HG03175 (cell line): ENCODE data around the gene BTG2.

Source experiments
- ATAC-seq: cut with Tn5 transposase; IDR thresholded peaks from one replicate; pipeline ENCODE4 v1.9.1; 2021; ENCODE audit warnings: mild to moderate bottlenecking, moderate library complexity; ENCODE audit not compliant: unreplicated experiment

Gene BTG2

DNA sequence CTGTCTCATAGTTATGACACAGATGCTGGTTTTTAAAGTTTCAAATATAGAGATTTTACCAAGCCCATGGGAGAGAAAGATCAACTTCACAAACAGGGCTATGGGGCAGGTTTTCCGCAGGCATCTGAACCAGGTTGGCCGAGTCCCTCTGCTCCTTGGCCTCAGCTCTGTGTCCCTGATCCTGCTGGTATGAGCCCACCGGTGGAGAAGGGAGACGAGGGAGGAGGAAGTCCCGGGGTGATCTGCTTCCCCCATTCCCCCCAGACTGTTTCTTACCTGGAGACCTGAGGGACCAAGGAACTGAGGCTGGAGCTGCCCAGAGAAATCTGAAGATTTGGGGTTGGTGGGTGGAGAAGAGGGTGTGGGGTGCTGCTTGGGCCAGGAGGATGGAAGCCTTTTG lies 28.9 kb upstream of the BTG2 start:
- ATAC-seq, result no peak

DNA sequence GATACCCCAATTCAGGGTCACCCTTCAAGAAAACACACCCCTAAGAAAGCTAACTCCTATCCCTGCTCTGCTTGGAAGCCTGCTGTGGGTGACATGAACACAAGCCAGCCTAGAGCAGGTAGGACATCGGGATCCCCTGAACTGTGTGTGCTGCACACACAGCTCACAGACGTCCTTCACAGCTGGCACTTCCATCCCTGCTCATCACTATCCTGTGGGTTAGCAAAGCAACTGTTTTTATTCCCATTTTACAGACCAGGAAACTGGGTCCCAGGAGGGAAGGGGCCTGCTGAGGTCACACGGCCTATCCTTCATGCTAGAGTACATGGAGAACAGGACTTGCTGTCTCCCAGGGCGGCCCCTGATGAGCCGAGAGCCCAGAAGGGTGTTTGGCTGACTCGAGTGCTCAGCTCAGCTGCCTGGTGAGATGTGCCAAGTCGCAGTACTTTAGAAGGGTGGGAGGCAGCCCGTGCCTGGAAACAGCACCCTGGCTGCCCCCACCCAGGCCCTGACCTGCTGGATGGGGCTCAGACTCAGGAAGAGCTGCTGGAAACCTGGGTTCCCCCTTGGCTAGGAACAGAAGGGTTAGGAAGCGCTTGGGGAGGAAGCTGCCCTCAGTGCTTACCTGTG lies 28.3 kb upstream of the BTG2 start:
- ATAC-seq, result no peak

DNA sequence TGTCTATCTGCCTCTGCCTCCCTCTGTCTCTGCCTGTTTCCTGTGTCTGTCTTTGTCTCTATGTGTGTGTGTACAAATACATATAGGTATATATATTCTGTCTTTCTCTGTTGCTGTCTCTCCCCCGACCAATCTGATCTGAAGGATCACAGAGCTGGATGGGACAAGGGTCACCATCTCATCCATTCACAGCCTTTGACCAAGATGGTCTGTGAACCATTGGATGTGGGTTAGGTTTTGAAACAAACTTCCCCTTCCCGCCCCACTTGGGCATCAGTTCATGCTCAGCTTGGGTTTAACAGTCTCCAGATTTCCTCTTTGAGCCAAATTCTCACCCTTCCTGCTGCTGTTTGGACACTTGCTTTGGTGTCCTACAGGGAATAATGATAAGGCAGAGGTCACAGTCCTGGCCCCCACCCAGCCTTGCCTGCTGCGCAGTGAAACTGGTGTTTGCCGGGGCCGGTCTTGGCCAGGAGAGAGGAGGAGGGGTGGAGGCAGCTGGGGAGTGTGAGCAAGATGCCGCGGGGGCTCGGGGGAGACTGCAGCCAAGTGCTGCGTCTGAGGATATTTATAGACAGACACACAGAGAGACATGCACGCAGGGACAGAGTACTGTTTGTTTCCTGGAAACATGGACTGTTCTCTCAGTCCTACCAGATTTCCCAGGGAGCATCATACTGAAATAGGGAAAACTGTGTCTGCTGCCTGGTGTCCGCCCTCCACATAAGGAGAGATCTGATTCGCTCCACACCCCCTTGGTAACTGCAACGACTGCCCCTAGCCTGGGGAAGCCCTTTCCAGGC lies 27.0 kb upstream of the BTG2 start:
- ATAC-seq, result no peak

DNA sequence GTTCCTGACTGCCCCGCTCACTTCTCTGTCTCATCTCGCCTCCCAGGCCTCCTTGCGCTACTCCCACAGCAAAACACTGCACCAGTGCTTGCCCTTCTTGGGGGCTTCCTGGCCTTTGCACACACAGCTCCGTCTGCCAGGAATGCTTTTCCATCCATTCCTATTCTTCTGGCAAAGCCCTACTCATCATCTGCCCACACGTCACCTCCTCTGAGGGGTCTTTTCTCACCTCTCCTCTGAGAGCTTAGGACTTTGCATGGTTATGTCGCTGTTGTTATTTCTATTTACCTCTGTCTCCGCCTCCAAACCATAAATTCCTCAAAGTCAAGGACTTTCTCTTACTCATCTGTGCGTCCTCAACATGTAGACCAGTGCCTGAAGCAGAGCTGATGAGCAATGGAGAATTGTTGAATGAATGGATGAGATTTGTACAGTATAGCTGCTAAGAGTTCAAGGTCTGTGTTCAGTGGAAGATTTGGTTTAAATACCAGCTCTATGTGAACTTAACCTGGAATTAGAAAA lies 26.4 kb upstream of the BTG2 start:
- ATAC-seq, result no peak

DNA sequence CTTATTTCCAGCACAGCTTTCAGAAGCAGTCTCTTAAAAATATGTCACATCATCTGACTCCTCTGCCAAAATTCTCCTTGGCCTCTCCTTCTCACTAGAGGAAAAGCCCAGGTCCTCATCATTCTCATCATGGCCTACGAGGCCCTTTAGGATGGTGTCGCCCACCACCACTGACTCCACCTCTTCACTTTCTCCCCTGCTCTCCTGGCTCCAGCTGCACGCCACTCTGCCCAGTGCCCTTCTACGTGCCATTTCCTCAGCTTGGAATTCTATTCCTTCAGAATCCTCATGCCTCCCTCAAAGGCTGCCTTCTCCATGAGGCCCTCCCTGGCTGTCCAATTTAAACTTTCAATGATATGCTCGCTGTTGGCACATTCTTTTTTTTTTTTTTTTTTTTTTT lies 25.3 kb upstream of the BTG2 start:
- ATAC-seq, result no peak

DNA sequence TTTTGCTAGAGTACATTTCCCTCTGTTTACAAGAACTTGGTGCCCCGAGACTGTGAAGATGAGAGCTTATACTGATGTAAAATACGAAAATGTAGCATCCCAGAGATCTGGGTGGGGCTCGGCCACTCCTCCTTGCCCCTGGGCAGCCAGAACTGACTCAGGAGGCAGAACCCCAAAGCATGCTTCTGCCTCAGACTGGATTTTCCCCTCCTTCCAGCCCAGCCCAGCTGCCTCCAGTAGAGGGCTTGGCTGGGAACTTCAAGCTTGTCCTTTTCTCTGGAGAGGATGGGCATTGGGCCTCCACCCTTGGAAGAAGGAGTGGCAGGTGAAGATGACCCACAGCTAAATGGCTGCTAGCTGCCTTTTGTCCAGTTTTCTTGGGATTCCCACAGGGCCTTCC lies 24.3 kb upstream of the BTG2 start:
- no peak for ATAC-seq

DNA sequence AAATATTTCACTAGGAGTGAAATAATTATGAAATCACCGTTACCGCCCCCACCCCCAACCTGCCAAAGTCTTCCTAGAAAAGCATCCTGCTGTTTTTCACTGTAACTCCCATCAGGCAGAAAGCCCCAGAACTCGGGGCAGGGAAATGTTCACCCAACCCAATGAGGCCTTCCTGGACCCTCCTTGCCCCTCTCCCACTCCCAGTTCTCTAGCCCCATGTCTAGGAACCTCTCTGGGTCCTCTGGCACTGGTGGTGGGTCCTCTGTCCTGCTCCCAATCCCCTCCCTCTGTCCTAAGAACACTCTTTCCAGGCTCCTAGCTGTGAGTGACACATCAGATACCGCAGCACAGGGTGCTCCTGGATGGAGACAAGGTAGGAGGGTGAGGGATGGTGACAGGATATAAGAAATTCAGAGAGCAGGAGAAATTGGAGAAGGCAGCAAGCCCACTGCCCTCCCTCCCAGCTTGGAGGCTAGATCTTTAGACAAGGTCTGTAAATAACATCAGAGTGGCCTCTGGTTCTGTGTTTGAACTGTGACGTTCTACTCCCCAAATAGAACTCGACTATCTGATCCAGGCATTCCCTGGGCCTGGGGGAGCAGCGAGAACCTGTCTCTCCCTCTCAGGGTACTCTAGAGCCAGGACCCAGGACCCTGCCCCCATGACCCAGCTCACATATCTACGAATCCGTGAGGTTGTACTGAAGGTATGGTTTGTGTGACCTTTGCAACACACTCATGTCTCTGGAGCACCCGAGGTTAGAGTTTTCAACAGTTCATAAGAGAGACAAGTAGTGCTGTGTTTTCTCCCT lies 23.3 kb upstream of the BTG2 start:
- ATAC-seq, result no peak

DNA sequence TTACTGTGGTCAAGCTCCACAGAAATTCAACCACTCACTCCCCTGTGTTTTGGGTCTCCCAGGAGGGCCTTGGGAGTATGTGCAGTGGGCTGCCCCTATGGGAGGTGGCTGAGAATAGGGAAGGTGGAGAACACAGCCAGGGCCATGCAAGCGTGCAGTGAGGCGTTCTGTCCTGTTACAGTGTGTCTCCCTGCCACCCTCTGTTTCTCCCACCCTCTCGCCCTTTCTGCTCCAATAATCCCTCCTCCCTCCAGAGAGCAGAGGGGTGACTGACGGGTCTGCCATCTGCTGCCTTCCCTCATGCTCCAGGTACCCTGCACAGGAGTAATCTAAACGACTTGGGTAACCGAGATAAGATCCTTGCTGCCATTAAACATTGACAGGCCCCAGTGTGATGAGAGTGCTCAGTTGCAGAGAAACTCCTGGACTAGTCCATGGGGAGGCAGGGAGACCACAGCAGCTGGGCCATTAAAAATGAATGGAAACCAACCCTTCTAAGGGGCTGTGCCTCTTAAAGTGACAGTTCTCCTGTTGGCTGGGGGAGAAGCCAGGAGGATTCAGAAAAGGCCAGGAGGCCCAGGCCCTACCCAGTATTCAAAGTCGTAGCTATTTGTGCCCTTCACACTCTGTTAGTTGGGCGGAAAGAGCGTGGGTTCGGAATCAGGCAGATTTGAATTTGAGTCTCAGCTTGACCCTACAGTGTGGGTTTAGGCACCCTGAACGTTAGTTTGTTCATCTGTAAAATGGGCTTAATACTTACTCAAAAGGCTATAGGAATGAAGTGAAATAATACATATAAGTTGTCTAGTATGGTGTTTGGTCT lies 22.4 kb upstream of the BTG2 start:
- ATAC-seq, result no peak

DNA sequence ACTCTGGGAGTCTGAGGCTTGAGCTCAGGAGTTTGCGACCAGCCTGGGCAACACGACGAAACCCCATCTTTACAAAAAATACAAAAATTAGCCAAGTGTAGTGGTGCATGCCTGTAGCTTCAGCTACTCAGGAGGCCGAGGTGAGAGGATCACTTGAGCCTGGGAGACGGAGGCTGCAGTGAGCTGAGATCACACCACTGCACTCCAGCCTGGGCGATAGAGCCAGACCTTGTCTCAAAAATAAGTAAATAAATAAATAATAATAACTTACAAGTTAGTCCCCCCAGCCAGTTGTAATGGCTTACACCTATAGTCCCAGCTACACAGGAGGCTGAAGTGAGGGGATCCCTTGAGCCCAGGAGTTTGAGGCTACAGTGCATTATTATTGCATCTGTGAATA lies 21.7 kb upstream of the BTG2 start:
- no peak for ATAC-seq

DNA sequence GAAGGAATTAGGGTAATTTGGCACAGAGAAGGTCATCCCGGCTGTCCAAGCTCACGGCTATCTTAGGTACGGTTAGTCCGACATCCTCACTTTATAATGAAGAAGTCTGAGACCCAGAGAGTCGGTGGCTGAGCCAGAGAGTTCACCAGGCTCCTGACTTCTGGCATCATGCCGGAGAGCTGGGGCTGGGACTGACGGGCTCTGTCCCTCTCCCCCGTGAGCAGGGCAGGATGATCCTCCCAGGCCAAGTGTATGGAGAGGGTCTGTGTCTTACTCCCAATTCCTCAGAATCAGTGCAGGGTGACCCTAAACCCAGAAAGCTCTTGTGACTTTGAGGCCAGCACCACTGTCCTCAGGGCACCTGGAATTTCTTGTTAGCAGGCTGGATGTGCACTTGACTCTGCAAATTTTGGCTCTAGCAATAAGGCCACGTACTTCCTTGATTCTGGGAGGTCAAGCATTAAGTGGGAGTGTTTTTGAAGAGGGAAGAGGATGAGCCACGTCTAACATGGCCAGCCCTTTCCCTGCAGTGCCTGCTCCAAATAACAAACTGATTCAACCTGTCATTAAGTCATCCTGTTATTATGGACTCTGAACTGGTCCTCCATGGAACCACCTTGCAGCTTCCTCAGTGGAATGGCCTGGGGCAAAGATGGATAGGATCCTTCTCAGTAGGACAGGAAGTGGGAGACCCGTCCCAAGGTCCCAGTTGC lies 20.8 kb upstream of the BTG2 start:
- no peak for ATAC-seq

DNA sequence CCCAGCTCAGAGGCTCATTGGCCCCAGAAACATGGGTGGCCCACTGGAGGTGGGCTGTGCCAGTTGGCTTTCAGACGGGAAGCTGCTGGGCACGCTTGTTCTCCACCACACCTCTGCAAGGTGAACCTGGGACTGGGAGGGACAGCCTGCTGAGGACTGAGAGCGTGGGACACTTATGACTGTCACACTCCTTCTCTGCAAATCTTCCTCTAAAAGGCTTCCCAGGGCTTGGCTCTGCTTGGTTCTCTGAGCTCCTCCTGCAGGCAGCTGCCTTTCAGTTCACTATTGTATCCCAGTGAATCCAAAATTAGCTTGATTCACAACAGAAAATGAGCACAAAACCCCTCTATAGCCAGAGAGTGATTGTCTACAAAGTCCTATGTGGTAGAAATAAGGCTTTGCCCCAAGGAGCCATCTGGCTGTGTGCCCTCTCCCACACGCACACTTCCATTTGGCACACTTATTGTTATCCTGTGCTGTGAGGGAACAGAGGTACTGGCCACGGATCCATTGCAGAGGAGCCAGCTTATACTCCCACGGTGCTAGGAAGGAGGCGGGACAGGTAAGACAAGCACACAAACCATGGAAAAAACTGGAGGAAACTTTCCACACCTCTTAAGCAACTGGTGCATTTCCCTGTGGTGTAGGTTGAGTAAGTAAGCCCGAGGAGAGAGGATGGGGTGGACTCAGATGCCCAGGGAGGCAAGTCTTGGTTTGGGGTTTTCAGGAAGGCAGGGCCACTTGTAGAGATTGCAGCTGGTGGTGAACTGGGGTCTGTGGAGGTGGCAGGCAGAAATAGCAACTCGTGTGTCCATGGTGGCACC lies 18.9 kb upstream of the BTG2 start:
- ATAC-seq, result no peak

DNA sequence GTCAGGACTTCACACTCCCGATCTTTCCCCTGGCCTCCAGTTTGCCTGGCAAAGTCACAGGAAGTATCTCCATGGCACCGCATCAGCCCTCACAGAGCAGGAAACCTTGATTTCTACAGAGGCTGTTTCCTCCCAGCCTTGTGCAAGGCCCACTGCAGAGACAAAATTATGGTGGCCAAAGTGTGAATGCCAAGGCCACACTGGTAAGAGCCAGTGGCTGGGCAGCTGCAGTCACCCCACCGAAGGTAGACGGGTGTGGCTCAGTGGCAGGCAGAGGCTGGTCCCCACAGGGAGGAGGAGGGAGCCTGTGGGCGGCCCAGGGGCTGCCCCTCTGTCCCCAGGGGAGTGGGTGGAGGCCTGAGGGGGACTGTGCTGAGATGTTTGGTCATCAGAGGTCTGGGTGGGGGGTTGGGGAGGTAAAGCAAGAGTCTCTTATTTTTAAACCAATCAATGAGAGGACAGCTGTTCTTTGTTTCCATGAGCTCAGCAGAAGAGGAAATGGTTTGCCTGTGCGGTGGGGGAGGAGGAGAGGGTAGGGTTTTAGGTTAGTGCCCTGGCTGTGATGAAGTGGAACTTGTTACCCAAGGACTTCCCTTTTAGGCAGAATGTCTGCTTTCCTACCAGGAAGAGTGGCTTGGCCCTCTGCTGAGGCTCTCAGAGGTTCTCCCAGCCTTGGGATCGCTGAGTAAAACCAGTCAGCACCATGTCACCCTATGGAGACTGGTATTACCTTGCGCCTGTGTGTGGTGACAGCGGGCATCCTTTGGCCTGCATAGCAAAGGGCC lies 18.0 kb upstream of the BTG2 start:
- ATAC-seq, result peak; percentile 49

DNA sequence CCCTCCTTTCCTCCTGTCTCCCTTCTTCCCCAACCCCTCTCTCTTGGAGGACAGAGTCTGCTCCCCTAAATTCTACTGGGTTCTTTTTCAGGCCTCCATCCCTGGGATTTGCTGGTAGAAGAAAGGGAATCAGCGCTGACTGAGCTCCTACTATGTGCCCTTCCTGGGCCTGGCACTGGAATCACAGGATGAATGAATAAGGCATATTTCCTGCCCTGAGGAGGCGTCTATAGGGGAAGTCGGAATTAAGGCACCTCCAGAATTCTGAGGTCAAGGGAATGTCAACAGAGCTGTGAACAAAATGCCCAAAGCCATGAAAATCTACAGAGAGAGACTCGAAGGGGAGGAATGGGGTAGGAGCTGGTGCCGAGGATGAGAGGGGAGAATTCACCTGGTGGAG lies 17.4 kb upstream of the BTG2 start:
- ATAC-seq, result no peak

DNA sequence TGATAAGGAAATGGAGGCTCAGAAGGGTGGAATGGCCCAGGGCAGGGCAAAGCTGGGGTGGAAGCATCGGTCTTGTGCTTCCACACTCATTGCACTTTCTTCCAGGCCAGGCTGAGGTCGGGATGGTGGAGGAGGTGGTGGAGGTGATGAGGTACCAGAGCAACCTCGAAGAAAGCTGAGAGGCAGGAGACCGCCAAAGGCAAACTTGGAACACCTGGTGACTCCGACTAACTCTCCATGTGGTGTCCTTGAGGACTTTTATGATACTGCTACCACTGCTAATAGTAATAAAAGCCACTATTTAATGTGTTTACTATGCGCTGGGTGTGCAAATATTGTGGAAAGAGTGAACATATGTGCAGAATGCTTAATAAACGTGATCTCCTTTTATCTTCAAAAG lies 16.9 kb upstream of the BTG2 start:
- ATAC-seq, result no peak

DNA sequence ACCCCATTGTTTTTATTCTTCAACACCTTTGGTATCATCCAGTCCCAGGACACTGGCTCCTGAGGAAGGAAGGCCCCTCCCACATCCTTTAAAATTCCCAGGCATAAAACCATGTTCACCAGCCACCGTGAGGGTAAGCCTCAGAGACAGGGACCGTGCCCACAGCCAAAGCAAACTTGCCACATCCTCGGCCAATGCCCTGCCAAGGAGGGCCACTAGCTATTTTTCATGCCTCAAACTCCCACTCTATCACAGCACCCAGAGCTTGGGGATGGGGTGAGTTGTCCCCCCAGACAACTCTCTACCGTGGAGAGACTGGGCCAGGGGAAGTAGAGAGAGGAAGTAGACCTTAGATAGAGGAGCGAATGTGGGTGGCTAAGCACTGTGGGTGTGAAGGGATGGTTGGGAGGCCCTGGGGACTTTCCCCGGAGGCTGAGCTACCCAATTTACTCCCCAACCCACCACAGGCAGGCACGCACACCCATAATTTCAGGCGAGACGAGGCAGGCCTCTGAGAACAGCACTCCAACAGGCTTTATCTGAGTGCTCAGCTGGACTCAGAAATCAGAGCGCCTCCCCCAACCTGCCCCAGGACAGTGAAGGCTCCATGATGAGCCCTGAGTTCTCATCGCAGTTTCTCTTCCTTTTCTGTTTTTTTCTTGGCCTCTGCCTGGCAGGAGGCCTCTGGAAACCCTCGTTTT lies 15.9 kb upstream of the BTG2 start:
- peak; percentile 57 for ATAC-seq

DNA sequence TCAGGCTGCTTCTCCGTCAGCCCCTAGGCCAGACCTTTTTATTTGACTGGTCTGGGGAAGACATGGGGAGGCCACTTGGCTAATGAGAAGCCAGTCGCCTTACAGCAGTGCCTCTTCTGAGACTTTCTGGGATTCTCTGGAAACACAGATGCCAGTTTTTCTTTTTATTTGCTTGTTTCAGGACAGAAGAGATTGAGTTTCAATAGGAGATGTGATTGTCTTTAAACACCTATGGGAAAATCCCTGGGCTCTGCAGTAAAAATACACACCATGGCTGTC lies 15.4 kb upstream of the BTG2 start:
- no peak for ATAC-seq

DNA sequence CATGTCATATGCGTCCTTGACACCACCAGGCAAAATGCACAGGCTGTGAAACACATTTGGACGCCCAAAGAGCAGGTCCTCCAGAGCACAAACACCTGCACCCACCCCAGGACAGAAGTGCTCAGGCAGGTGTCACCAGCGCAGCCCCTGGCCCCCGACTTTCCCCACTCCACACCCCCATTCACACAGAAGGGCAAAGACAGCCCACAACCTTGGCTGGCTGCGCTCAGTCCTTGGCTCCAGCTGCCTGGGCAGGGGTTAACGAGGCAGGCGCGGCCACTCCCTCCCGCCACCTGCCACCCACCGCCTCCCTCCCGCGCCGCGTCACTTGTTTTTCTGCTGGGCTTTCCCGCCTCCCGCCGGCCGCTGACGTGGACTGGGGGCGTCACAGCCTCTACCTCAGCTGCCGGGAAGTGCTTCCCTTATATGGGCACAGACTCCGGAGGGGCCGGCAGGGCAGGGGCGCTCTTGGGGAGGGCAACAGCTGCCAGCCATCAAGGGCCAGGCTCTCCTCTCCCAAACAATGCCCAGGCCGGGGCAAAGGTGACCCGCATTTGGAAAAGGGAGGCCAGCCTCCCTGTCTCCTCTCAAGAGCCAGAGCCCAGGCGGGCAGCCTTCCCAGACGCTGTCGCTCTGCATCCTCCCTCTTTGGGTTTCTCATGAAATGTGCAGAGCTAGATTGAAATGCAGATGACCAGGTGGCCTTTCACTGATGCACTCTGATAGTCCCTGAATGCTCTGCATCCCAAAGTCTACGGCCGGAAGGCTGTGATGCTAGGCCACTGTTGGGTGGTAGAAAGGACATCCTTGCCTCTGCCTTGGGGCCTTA lies 14.8 kb upstream of the BTG2 start:
- ATAC-seq, result peak; percentile 50
